Mammary epithelial cell (primary cell): Measurements from ENCODE around the gene UBXN7.

ENCODE experiments used
- CTCF ChIP-seq, 2 donors: IDR thresholded peaks in 1 of 2; conservative IDR thresholded peaks in 1 of 2; 2 replicates each; pipeline ENCODE4 v1.5.1; 2011 to 2012; ENCODE audit warnings: inconsistent platforms in 2 of 2, low read length in 2 of 2, mild to moderate bottlenecking in 2 of 2, control low read depth in 1 of 2, low read depth in 1 of 2; ENCODE audit not compliant: insufficient read depth in 1 of 2; ENCODE audit errors: extremely low read depth in 1 of 2
- EZH2 ChIP-seq: IDR thresholded peaks from 2 replicates; pipeline ENCODE4 v1.6.1; 2012; ENCODE audit warnings: low read length, inconsistent platforms, borderline replicate concordance

GRCh38 chr3:196418601-196419000, 13.6 kb downstream of the UBXN7 start:
- TF ChIP-seq CTCF (conservative IDR thresholded peaks at IDR 0.05 in 1 of 2, IDR thresholded peaks at IDR 0.05 in 1 of 2; ENCODE audit: extremely low read depth in 1 of 2, insufficient read depth in 1 of 2, low read depth in 1 of 2, low read length in 2 of 2): no peak
- TF ChIP-seq EZH2: no peak
